NOMO-1 treated with dmso at 0.1 percent for 144 hours (cell line): ENCODE data around the gene DNTT.

Source experiments
- DNase-seq: peaks from one replicate; lab custom pipeline; 2025; ENCODE audit not compliant: unreplicated experiment; lab: John Stamatoyannopoulos, UW

The DNTT gene

GRCh38 chr10:96341219-96342182 lies 37.3 kb downstream of the DNTT start:
- DNase-seq: no peak

- DNase-seq: no peak
Observed at GRCh38 chr10:96342402-96342801, 38.2 kb downstream of the DNTT start.

GRCh38 chr10:96344178-96344577 lies 39.9 kb downstream of the DNTT start:
- DNase-seq: no peak

- DNase-seq: no peak
Observed at GRCh38 chr10:96345222-96345621, 41.0 kb downstream of the DNTT start.

GRCh38 chr10:96346295-96346694 lies 42.1 kb downstream of the DNTT start:
- no peak for DNase-seq

GRCh38 chr10:96352027-96352426 lies 47.8 kb downstream of the DNTT start:
- no peak for DNase-seq

- no peak for DNase-seq
Observed at GRCh38 chr10:96352582-96352981, 48.3 kb downstream of the DNTT start.

GRCh38 chr10:96357038-96357620 lies 52.9 kb downstream of the DNTT start:
- no peak for DNase-seq

GRCh38 chr10:96358851-96359540 lies 54.8 kb downstream of the DNTT start, which contains the start of gene OPALIN:
Gene OPALIN (minus strand): TSS chr10:96359002. CDS start chr10:96358896, 106 bp downstream.
- DNase-seq: no peak

- DNase-seq: no peak
Observed at GRCh38 chr10:96359616-96360015, 55.4 kb downstream of the DNTT start.

- no peak for DNase-seq
Observed at GRCh38 chr10:96360331-96360730, 56.1 kb downstream of the DNTT start.

- no peak for DNase-seq
Observed at GRCh38 chr10:96360766-96361165, 56.5 kb downstream of the DNTT start.

GRCh38 chr10:96365571-96365970 lies 61.3 kb downstream of the DNTT start:
- DNase-seq: no peak

GRCh38 chr10:96366508-96366907 lies 62.3 kb downstream of the DNTT start:
- DNase-seq: no peak

GRCh38 chr10:96367470-96367869 lies 63.2 kb downstream of the DNTT start:
- DNase-seq: no peak

- DNase-seq: no peak
Observed at GRCh38 chr10:96368971-96369370, 64.7 kb downstream of the DNTT start.

- no peak for DNase-seq
Observed at GRCh38 chr10:96369890-96370583, 65.8 kb downstream of the DNTT start.

- DNase-seq: peak; percentile 2
Observed at GRCh38 chr10:96370584-96371157, 66.4 kb downstream of the DNTT start.

GRCh38 chr10:96371356-96371755 lies 67.1 kb downstream of the DNTT start:
- DNase-seq: no peak

GRCh38 chr10:96374004-96374403 lies 69.8 kb downstream of the DNTT start:
- no peak for DNase-seq

- no peak for DNase-seq
Observed at GRCh38 chr10:96374639-96374984, 70.4 kb downstream of the DNTT start.
